HG02884 (cell line): Measurements from ENCODE around the gene LEMD1.
A peak's percentile ranks its signal among the peaks of the same experiment; 100 is the strongest.

Experiments used
- ATAC-seq: cut with Tn5 transposase; IDR thresholded peaks from one replicate; pipeline ENCODE4 v1.9.1; 2021; ENCODE audit warnings: mild to moderate bottlenecking, moderate library complexity; ENCODE audit not compliant: unreplicated experiment

Gene LEMD1

DNA sequence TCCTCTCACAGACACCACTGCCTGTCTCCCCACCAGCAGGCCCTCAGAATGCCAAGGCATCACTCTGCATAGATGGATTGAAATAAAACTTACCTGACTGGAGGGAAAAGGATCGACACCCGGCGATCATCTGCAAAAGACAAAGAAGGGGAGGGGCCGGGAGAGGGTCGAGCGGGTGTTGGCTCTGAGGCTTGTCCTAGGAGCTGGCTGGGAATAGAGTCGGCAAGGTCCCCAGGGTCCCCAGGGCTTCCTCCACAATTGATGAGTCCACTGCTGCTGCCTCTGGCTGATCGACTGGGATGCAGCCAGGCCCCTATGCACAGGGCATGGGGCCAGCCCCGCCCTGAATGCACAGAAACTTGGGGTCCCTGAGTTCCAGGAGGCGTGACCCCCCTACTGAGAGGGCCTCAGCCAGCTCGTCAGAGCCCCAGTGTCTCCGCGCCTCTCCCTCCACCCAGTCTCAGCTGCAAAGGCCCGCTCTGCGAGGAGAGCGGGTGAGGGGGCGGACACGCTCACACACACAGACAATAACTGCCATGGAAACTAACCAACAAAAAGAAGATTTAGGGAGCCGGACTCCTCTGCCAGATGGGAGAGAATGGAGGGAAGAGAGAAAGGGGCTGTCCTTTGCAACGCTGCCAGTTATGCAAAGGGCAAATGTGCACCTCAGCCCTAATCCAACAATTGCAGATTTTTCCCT, 65.3 kb downstream of the LEMD1 start, which contains the start of gene KLHDC8A:
Gene KLHDC8A (minus strand): TSS at position 483 of the 700 bp plus-strand sequence. CDS start 13,318 bp downstream, outside the sequence.
- ATAC-seq, result no peak

DNA sequence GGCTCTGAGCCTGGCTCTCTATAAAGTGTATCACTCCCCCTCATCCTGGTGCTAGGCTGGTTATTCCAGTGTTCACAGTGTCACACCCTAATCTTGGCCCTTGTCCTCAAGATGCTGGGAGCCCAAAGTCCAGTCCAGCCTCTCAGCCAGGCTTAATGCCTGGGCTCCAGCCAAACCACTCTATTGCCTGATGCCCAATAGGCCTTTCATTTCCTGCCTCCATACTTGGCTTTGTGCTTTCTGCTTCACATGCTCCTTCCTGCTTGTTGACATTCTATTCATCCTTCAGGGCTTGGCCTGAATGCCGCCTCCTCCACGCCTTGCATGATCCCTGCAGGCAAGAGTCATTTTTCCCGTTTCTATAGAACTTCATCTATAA, 66.8 kb downstream of the LEMD1 start:
- ATAC-seq, result no peak

- no peak for ATAC-seq
Observed at GRCh38 chr1:205354259-205355074, 67.4 kb downstream of the LEMD1 start.

GRCh38 chr1:205353612-205354011, 68.2 kb downstream of the LEMD1 start:
- ATAC-seq, result no peak

DNA sequence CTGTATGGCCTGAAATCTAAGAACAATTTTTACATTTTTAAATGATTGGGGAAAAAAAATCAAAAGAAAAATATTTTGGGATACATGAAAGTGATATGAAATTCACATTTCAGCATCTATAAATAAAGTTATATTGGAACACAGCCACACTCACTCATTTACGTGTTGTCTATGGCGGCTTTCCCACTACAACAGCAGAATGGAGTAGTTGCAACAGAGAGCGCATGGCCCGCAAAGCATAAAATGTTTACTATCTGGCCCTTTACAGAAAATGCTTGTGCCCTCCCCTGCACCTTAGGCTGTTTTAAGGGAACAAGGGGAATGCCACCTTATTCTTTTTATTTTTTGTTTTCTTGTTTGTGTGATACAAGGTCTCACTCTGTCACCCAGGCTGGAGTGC, 68.7 kb downstream of the LEMD1 start:
- ATAC-seq, result no peak

GRCh38 chr1:205351984-205352713, 69.7 kb downstream of the LEMD1 start:
- ATAC-seq, result no peak

DNA sequence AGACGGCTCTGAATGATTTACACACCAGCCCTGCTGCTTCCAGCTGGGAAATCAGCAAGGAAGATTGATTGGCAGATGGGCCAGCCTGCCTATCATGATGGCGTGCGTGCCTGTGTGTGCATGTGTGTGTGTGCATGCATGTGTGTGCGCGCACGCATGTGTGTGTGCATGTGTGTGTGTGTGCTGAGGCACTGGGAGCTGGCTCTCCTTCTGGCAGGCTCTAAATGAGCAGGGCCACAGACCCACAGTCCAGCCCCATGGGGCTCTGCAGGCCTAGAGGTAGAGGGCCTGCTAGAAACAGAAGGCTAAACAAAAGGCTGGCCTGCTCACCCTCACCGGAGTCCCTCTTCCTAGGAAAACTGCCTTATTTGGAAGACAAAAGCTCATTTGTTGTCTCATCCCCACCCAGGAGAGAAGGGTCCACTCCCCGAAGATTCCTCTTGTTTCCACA, 71.1 kb downstream of the LEMD1 start:
- no peak for ATAC-seq

GRCh38 chr1:205350124-205350523, 71.7 kb downstream of the LEMD1 start:
- ATAC-seq, result no peak

DNA sequence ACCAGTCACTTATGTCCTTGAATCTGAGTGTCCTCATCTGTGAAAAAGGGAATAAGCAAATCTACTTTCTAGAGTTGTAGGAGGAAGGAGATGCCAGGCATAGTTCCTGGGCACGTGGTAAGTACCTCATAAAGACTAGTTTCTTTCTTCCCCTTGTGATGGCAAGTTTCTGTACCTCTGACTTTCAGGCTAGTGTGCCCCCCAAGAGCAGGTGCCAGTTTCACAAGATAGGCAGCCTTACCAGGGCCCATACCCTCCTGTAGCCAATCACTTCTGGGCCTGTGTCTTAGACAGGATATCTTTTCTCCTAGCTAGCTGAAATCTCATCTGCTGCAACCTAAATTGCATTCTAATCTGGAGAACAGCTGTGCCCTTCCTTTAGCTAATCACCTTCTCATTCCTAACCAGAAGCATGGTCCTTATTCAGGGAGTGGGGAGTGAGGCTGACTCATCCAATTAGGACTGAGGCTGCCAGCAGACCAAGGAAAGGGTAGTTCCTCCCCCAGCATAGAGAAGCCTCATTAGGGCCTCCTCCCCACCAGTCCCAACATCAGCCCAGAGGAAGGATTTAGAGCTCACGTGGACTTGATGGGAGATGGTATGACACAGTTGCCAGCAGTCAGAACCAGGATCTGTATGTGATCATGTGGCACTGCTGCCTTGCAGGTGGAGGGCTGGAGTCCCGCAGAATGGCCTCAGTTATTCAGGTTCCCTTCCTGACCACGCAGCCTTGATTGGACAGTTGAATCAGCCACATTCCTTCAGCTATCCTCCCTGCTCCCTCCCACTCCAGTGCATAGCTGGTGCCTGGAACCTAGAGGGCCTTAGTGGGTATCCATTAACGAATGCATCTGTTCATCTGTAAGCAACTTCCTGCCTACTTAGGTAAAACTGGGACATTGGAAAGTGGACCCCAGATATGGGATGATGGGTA, 73.0 kb downstream of the LEMD1 start:
- no peak for ATAC-seq

- no peak for ATAC-seq
Observed at GRCh38 chr1:205346956-205347574, 74.8 kb downstream of the LEMD1 start.

DNA sequence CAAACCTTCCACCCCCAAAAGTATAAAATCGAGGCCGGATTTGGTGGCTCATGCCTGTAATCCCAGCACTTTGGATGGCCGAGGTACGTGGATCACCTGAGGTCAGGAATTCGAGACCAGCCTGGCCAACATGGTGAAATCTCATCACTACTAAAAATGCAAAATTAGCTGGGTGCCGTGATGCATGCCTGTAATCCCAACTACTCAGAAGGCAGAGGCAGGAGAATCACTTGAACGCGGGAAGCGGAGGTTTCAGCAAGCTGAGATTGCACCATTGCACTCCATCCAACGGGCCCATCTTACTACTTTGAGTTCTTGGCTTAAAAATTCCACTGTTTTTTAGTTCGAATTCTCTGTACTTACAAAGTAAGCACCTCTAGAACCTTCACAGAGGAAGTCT, 76.1 kb downstream of the LEMD1 start:
- no peak for ATAC-seq

GRCh38 chr1:205344066-205344928, 77.6 kb downstream of the LEMD1 start:
- no peak for ATAC-seq

DNA sequence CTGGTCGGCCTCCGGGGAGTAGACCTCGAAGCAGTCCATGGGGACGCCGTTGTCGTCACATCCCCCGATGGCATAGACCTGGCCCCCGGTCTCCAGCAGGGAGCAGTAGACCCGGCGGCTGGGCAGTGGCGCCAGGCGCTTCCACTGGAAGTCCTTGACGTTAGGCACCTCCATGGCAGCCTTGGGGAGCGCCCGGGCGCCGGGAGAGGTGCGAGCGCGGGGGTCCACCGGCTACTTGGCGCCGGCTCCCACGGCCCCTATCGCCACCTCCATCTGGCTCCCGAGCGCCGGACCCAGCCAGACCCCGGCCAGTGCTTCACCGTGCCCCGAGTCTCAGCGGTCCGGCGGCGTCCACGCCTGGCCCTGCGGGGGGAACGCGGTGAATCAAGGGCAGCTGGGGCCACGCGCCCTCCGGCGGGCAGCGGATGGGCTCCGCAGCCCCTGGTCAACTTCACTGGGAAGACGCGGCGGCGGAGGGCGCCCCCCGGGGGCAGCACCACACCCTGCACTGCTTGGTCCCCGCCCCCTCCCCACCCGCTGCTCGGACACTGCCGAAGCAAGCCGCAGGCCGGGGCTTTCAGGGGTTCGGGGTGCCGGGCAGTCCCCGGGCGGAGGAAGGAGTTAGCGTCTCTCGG, 78.3 kb downstream of the LEMD1 start:
- no peak for ATAC-seq

DNA sequence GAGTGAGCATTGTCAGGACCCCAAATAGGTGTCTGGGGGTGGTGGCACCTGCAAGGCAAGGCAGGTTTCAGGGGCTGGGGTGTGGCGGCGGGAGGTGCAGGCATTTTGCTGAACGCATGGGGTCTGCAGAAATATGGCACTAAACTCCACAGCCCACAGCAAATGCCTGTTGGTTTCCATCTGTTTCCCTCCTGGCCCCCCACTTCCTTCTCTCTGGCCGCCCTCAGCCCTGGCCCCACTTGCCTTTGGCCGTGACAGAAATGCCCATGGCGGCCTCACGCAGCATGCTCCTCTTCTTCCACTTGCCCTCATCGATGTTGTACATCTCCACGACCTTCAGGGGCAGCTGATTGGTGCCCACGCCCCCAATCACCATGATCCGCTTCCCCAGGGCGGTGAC, 78.9 kb downstream of the LEMD1 start:
- ATAC-seq, result no peak

GRCh38 chr1:205340676-205341075, 81.2 kb downstream of the LEMD1 start:
- ATAC-seq, result no peak

- peak; percentile 88 for ATAC-seq
Observed at GRCh38 chr1:205339717-205340116, 82.1 kb downstream of the LEMD1 start.

GRCh38 chr1:205339197-205339702, 82.6 kb downstream of the LEMD1 start:
- no peak for ATAC-seq

DNA sequence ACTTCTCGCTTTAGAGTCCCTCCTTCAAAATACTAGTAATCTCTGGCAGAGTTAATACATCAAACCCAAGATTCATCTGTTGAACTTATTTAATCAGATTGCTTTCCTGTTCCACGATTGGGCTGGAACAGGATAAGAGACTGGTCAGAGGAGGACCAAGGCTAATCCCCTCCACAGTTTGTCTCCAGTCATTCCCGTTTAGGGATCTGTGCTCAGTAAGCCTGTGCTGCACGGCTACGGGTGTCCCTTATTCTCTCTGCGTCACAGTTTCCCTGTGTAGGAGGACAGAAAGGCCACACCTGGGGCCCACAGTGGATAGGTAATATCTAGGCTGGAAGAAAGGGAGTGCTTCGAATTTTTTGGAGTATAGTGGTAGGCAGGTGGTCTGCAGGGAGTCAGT, 83.8 kb downstream of the LEMD1 start:
- ATAC-seq, result no peak
